HG02759 (cell line): ENCODE data around the gene IFFO2.

Experiments used
- ATAC-seq: cut with Tn5 transposase; IDR thresholded peaks from one replicate; pipeline ENCODE4 v1.9.1; 2021; ENCODE audit warnings: mild to moderate bottlenecking, moderate library complexity; ENCODE audit not compliant: unreplicated experiment

The IFFO2 gene

DNA sequence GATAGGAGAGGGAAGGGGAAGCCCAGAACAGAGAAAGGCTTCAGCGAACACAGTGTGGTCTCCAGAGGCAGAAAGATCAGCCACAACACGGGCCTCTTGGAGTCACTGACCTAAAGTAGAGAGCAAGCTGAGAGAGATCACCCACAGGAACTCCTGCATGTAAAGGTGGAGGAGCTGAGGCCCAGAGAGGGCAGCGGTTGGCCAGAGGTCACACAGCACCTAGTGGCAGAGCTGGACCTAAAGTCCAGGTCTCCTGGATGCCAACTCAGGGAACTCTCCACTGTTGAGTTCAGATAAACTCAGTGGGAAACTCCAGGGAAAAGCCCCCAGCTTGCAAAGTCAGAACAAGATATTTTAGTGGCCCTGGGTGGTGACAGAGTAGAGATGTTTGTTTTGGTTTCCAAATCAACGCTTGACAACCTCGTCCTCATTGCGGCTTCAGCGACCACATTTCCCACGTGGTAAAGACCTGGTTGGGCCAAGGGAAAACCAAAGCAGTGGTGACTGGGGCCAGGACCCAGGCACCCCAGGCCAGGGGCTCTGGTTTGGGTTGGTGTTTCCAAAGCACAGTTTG lies 4.6 kb downstream of the IFFO2 start:
- peak; percentile 38 for ATAC-seq

GRCh38 chr1:18951416-18951815 lies 5.1 kb downstream of the IFFO2 start:
- no peak for ATAC-seq

DNA sequence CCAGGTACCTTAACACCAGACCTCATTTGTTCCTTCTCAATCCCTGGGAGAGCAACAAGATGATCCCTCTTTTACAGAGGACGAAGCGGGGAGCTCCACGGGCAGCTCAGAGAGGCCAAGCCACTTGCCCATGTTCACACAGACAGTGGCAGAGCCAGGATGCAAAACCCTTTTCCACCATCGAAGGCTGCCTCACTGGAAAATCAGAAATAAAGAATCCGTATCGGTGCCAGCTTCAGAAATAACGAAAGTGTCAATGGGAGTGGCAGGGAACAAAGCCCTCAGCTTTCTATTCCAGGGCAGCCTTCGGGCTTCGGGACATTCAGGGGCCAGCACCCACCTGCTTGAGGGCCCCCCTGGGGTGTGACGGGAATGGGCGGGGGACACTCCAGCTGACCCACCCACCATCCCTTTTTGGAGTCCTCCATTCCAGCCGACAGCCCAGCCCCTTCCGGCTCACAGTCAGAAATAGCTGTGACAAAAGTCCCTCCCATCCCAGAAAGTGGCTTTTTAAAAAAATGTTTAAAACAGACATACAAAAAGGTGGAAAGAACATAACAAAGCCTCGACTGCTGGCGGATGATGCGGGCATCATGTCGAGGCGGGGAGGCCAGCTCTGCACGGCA lies 6.0 kb downstream of the IFFO2 start:
- ATAC-seq = no peak

- ATAC-seq = no peak
Observed at GRCh38 chr1:18949686-18950400, 6.6 kb downstream of the IFFO2 start.

DNA sequence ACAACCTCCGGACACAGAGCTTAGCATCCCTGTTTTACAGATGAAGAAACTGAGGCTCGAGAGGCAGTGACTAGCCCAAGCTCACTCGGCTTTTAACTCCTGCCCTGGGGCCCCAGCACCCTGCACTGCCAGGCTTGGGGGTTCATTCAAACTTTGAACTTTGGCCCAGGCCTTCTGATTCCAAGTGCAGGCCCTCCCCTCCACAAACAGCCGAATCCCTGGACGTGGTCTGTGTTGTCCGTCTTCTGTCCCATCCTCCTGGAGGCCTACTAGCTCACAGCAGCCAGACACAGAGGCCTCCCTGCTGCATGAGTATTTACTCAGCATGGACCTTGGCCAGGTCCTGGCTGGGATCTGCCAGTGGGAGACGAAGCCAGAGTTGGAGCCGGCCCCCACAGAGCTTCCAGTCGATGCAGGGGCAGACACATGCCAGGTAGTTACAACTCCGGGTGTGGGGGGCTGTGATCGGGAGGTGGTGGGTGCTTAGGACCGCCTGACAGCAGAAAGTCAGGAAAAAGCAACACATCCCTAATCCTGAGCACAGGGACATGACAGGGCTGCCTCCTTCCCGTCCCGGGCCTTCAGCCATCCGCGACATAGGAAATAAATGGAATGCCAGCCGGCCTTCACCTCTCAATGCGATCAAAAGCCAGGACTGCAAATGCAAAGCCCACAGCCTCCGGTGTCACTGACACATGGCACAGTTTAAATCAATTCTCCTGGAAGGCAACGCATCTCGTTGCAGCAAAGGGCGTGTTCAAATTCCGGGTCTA lies 7.4 kb downstream of the IFFO2 start:
- no peak for ATAC-seq

GRCh38 chr1:18948048-18948912 lies 8.2 kb downstream of the IFFO2 start:
- no peak for ATAC-seq

DNA sequence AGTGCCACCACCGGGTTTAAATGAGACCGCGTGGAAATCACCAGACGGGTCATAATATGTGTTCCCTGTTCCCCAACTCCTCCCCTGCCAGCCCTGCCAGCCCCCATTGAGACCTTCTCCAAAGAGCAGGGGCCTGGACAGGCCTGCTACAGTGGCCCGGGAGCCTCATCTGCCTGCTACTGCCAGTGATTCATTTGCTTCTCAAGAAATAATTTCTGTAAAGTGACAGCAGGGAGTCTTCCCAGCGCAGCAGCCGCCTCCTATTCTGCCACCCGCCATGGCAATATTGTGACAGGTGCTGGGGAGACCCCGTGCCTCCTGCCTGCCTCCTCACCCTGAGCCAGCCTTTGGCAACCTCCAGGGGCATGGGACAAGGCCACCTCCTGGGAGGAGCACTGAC lies 8.9 kb downstream of the IFFO2 start:
- no peak for ATAC-seq

DNA sequence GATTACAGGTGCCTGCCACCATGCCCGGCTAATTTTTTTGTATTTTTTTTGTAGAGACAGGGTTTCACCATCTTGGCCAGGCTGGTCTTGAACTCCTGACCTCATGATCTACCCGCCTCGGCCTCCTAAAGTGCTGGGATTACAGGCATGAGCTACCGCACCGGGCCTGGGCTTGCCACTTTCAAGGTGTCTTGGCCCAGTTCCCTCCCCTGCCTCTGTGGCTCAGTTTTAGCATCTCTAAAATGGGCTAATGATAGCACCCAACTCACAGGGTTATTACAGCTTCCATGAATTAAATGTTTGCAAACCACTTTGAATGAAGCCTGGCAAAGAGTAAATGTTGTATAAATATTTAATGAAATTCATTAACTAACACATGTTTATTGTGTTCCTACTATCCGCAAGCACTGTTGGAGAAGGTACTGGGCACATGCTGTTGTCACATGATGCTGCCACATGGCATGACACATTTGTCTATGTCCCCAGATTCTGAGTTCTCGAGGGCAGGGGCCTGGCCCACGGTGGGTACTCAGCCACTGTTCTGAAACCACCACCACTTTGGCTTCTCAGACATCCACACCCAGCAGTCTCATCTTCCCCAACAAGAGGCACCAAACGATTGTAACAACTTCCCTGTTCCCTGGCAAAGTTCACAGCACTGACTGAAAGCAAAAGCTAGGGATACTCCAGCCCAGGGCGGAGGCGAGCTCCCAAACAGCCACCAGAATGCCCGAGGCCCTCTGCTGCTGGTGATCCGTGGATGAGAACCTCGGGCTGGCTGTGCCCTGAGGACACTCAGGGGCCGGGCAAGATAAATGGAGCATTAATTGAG lies 9.7 kb downstream of the IFFO2 start:
- ATAC-seq = no peak

GRCh38 chr1:18945401-18945849 lies 11.1 kb downstream of the IFFO2 start:
- no peak for ATAC-seq

GRCh38 chr1:18944810-18945209 lies 11.7 kb downstream of the IFFO2 start:
- no peak for ATAC-seq

GRCh38 chr1:18943914-18944572 lies 12.4 kb downstream of the IFFO2 start:
- ATAC-seq = no peak

- no peak for ATAC-seq
Observed at GRCh38 chr1:18943162-18943561, 13.3 kb downstream of the IFFO2 start.

- no peak for ATAC-seq
Observed at GRCh38 chr1:18942340-18942739, 14.1 kb downstream of the IFFO2 start.

DNA sequence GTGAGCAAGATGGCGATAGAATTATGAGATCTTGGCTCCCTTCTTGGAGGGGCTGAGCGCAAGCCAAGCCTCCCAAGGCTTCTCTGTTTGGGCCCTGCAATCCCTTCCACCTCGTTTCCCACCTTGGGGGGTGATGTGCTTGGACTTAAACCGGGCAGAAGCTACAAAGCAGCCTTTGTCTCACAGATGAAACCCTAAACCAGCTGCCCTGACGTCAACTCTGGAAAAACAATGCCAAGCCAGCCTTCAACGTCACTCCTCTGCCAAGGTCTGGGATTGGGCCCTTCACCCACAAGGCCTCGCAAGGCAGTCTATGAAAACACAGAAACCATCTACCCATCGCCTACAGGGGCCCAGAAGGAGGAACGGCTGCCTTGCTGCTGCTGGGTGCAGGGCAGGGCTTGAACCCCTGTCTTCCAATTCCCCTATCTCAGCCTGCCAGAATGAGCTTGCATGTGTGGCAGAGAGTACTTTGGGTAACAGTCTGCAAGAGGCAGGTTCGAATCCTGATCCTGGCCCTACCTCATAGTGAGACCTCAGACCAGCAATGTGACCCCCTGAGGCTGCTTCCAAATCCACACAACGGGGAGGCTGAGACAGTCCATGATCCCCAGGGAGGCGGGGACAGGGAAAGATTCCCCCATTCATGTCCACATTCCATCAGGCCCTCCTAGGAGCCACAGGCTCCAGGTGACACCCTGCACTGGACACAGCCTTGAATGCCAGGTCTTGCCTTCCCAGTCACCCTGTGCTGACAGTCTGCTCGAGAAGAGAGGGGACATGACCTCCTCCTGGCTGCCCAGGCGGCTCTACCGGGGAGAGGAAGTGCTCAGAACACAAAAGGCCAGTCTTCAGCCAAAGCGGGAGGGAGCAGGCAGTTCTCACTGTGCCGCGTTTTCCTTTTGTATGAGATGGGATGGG lies 15.0 kb downstream of the IFFO2 start:
- no peak for ATAC-seq

- no peak for ATAC-seq
Observed at GRCh38 chr1:18940303-18941020, 16.0 kb downstream of the IFFO2 start.

GRCh38 chr1:18939398-18940302 lies 16.8 kb downstream of the IFFO2 start:
- no peak for ATAC-seq

DNA sequence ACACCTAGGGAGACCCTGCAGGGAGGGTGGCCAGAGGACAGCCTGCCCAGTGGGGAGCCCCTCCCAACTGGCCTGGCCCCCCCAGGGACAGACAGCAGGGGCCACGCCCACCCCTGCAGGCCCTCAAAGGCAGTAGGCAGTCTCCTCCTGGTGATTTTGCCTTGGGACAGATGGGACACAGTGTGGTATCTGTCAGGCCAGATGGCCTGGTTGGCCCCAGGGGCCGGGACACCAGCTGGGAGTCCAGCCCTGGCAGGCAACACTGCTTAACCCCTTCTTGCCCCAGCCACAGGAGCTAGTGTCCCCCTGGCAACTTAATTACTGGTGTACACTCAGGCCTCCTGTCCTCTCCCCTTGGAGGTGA lies 17.8 kb downstream of the IFFO2 start:
- ATAC-seq = no peak
